ENCODE measurements around the gene PTPRT. TPM values are rescaled to one million over a fixed set of nuclear protein-coding genes. Genes with fewer than 3 reads are reported as not detected.
"Not testable (repeated sequence)": the region's sequence is repeated elsewhere in the genome, so short reads cannot be mapped to it uniquely, and the experiment has no call there.

The PTPRT gene
- total RNA-seq, 1 experiment from 2014 or later = not detected

GRCh38 chr20:43170771-43171170 is 18.9 kb downstream of the PTPRT start:
- intact Hi-C loops (cut with micrococcal nuclease; ENCODE audit: unreplicated experiment) = no loop called here
- Mint-ChIP-seq H3K4me3 (ENCODE audit: low read depth, unreplicated experiment) (no peak overlapping the region), H3K4me1 (ENCODE audit: low read depth, unreplicated experiment) (peaks cover 12% of the 10 kb centered on the region)

GRCh38 chr20:43167615-43168014 is 22.1 kb downstream of the PTPRT start:
- H3K27me3 Mint-ChIP-seq (ENCODE audit: unreplicated experiment) = peaks cover 45% of the 10 kb centered on the region
- BruUV-seq (replicated peaks) = no TSS peak
- H3K36me3 Mint-ChIP-seq (ENCODE audit: insufficient read depth, unreplicated experiment) = no peaks in the 10 kb centered on the region
- peaks cover 12% of the 10 kb centered on the region for H3K4me1 Mint-ChIP-seq (ENCODE audit: low read depth, unreplicated experiment)
- no peak for DNase-seq
- H3K27ac Mint-ChIP-seq (ENCODE audit: unreplicated experiment) = no peak overlapping the region
- TF ChIP-seq CTCF (IDR thresholded peaks at IDR 0.05; ENCODE audit: unreplicated experiment) = no peak
- no peak overlapping the region for H3K4me3 Mint-ChIP-seq (ENCODE audit: low read depth, unreplicated experiment)
- CTCF ChIA-PET = interaction anchor here (0.6 kb wide), 1 partner anchor 423 kb away, joined by 3 read pairs; the partner anchor contains the start of gene IFT52
- intact Hi-C loops (cut with micrococcal nuclease; ENCODE audit: unreplicated experiment) = no loop called here
- no peaks in the 10 kb centered on the region for H3K9me3 Mint-ChIP-seq (ENCODE audit: low read depth, unreplicated experiment)

More at GRCh38 chr20:43170771-43171170, 18.9 kb downstream of the PTPRT start:
- TF ChIP-seq CTCF (IDR thresholded peaks at IDR 0.05; ENCODE audit: unreplicated experiment) = no peak
- H3K27ac Mint-ChIP-seq (ENCODE audit: unreplicated experiment) = no peak overlapping the region
- CTCF ChIA-PET = no interaction called here
- no peak for DNase-seq
- H3K27me3 Mint-ChIP-seq (ENCODE audit: unreplicated experiment) = peaks cover 61% of the 10 kb centered on the region
- BruUV-seq (replicated peaks) = no TSS peak
- no peaks in the 10 kb centered on the region for H3K36me3 Mint-ChIP-seq (ENCODE audit: insufficient read depth, unreplicated experiment)
- no peaks in the 10 kb centered on the region for H3K9me3 Mint-ChIP-seq (ENCODE audit: low read depth, unreplicated experiment)

GRCh38 chr20:43167021-43167420 is 22.7 kb downstream of the PTPRT start:
- H3K36me3 Mint-ChIP-seq (ENCODE audit: insufficient read depth, unreplicated experiment) = no peaks in the 10 kb centered on the region
- no peaks in the 10 kb centered on the region for H3K9me3 Mint-ChIP-seq (ENCODE audit: low read depth, unreplicated experiment)
- peaks cover 44% of the 10 kb centered on the region for H3K27me3 Mint-ChIP-seq (ENCODE audit: unreplicated experiment)
- no peak for DNase-seq
- H3K4me3 Mint-ChIP-seq (ENCODE audit: low read depth, unreplicated experiment) = no peak overlapping the region
- no TSS peak for BruUV-seq (replicated peaks)
- no peak overlapping the region for H3K27ac Mint-ChIP-seq (ENCODE audit: unreplicated experiment)
- TF ChIP-seq CTCF (IDR thresholded peaks at IDR 0.05; ENCODE audit: unreplicated experiment) = no peak
- H3K4me1 Mint-ChIP-seq (ENCODE audit: low read depth, unreplicated experiment) = peaks cover 12% of the 10 kb centered on the region
- intact Hi-C loops (cut with micrococcal nuclease; ENCODE audit: unreplicated experiment) = no loop called here
- CTCF ChIA-PET = interaction anchor here (0.6 kb wide), 1 partner anchor 39 kb away, joined by 3 read pairs; no protein-coding TSS in a partner anchor

- intact Hi-C loops (cut with micrococcal nuclease; ENCODE audit: unreplicated experiment) = no loop called here
- H3K27ac Mint-ChIP-seq (ENCODE audit: unreplicated experiment) = no peak overlapping the region
- H3K27me3 Mint-ChIP-seq (ENCODE audit: unreplicated experiment) = peaks cover 30% of the 10 kb centered on the region
- peaks cover 12% of the 10 kb centered on the region for H3K4me1 Mint-ChIP-seq (ENCODE audit: low read depth, unreplicated experiment)
- H3K4me3 Mint-ChIP-seq (ENCODE audit: low read depth, unreplicated experiment) = no peak overlapping the region
- no TSS peak for BruUV-seq (replicated peaks)
- H3K36me3 Mint-ChIP-seq (ENCODE audit: insufficient read depth, unreplicated experiment) = no peaks in the 10 kb centered on the region
- TF ChIP-seq CTCF (IDR thresholded peaks at IDR 0.05; ENCODE audit: unreplicated experiment) = no peak
- no peaks in the 10 kb centered on the region for H3K9me3 Mint-ChIP-seq (ENCODE audit: low read depth, unreplicated experiment)
- CTCF ChIA-PET = interaction anchor here (0.7 kb wide), 1 partner anchor 130 kb away, joined by 5 read pairs; no protein-coding TSS in a partner anchor
- DNase-seq = no peak
Observed at GRCh38 chr20:43165611-43166010, 24.1 kb downstream of the PTPRT start.

- H3K36me3 Mint-ChIP-seq (ENCODE audit: insufficient read depth, unreplicated experiment); intact Hi-C loops (cut with micrococcal nuclease; ENCODE audit: unreplicated experiment); BruUV-seq (replicated peaks); H3K9me3 Mint-ChIP-seq (ENCODE audit: low read depth, unreplicated experiment); DNase-seq; H3K4me3 Mint-ChIP-seq (ENCODE audit: low read depth, unreplicated experiment); CTCF ChIA-PET; H3K27ac Mint-ChIP-seq (ENCODE audit: unreplicated experiment): not testable (repeated sequence)
- Mint-ChIP-seq H3K4me1 (ENCODE audit: low read depth, unreplicated experiment) (peaks cover 12% of the 10 kb centered on the region), H3K27me3 (ENCODE audit: unreplicated experiment) (peaks cover 32% of the 10 kb centered on the region)
Observed at GRCh38 chr20:43164736-43165135, 25.0 kb downstream of the PTPRT start.
